Natural killer cell (primary cell): Measurements from ENCODE around the gene CTXND2. TPM values are rescaled to one million over a fixed set of nuclear protein-coding genes. Genes with fewer than 3 reads are reported as not detected.
A peak's percentile ranks its signal among the peaks of the same experiment; 100 is the strongest.
"Not testable (repeated sequence)": the region's sequence is repeated elsewhere in the genome, so short reads cannot be mapped to it uniquely, and the experiment has no call there.

Experiments
- ATAC-seq, 3 donors: fragments of 150-1000 bp in 2 of 3; fragments of 200-7000 bp in 1 of 3; cut with Tn5 transposase; 1 replicate in 1 of 3; 2 replicates in 2 of 3; pipeline ENCODE4 v1.10.0; 2021; ENCODE audit warnings: mild to moderate bottlenecking in 2 of 3, moderate library complexity in 2 of 3
- DNase-seq, 2 donors: peaks; one replicate each; pipeline versions ENCODE4 v3.0.0 to v3.0.0-alpha.2; 2013 to 2021; ENCODE audit warnings: mixed read lengths in 1 of 2
- H3K27ac ChIP-seq: one replicate; pipeline ENCODE4 v1.5.1; 2013; ENCODE audit warnings: mild to moderate bottlenecking, low read length
- H3K27me3 ChIP-seq: one replicate; pipeline ENCODE4 v1.6.1; 2013; ENCODE audit warnings: low read length; ENCODE audit not compliant: control insufficient read depth, insufficient read depth
- H3K36me3 ChIP-seq: one replicate; pipeline ENCODE4 v1.6.1; 2013; ENCODE audit warnings: low read length; ENCODE audit not compliant: control insufficient read depth, insufficient read depth
- H3K4me1 ChIP-seq: one replicate; pipeline ENCODE4 v1.6.1; 2013; ENCODE audit warnings: low read length; ENCODE audit not compliant: control insufficient read depth, insufficient read depth
- H3K4me3 ChIP-seq: one replicate; pipeline ENCODE4 v1.5.1; 2013; ENCODE audit warnings: low read length
- H3K9me3 ChIP-seq: one replicate; pipeline ENCODE4 v1.6.1; 2013; ENCODE audit warnings: low read length; ENCODE audit not compliant: control insufficient read depth, insufficient read depth
- H3K27ac Mint-ChIP-seq, 2 donors: one replicate each; pipeline ENCODE4 v1.8.0; 2022; ENCODE audit warnings: mild to moderate bottlenecking in 2 of 2, mixed read lengths in 2 of 2, moderate library complexity in 1 of 2
- H3K27me3 Mint-ChIP-seq, 2 donors: one replicate each; pipeline ENCODE4 v1.8.0; 2022; ENCODE audit warnings: low read depth in 2 of 2, mixed read lengths in 2 of 2
- H3K36me3 Mint-ChIP-seq: one replicate; pipeline ENCODE4 v1.8.0; 2022; ENCODE audit warnings: mixed read lengths
- H3K4me1 Mint-ChIP-seq, 2 donors: one replicate each; pipeline ENCODE4 v1.8.0; 2022; ENCODE audit warnings: mixed read lengths in 2 of 2
- H3K4me3 Mint-ChIP-seq: one replicate; pipeline ENCODE4 v1.8.0; 2022; ENCODE audit warnings: mild to moderate bottlenecking, moderate library complexity, mixed read lengths
- H3K9me3 Mint-ChIP-seq, 2 donors: one replicate each; pipeline ENCODE4 v1.8.0; 2022; ENCODE audit warnings: mixed read lengths in 2 of 2
- WGBS: methylation state at CpG from one replicate; pipeline ENCODE4 v1.1.7; 2013; ENCODE audit warnings: missing lambda C conversion rate; ENCODE audit not compliant: insufficient coverage; 5-methylcytosine and 5-hydroxymethylcytosine counted together
- intact Hi-C: fragments of 100-400 bp; cut with micrococcal nuclease; formaldehyde crosslinking; loops from one replicate; pipeline ENCODE4 v1.14.2; 2022
- total RNA-seq, 4 donors: library from RNA; stranded (reverse); fragments of 120-200 nt in 1 of 4; gene quantifications; one replicate each; pipeline versions ENCODE4 v1.2.3 to v1.2.4, GENCODE V29; 2013 to 2022
- TF ChIP-seq, protein P1 (sequence below): fragments of 200-600 bp; IDR thresholded peaks from one replicate; pipeline ENCODE4 v1.8.0; 2022; ENCODE audit warnings: antibody characterized with exemption

The CTXND2 gene
- total RNA-seq, 3 donors from 2014 or later (not counting 1 experiment from before 2014, with no cell fraction given): not detected

- H3K4me1 ChIP-seq: no peaks in the 10 kb centered on the region
- no peak overlapping the region for H3K27ac ChIP-seq
- no peaks in the 10 kb centered on the region for H3K36me3 ChIP-seq
- H3K27me3 ChIP-seq: no peaks in the 10 kb centered on the region
- Mint-ChIP-seq H3K4me1 (peaks cover 14 to 20% of the 10 kb centered on the region in 2 donors), H3K27me3 (no peaks in the 10 kb centered on the region), H3K27ac (no peak overlapping the region), H3K4me3 (no peak overlapping the region), H3K36me3 (no peaks in the 10 kb centered on the region), H3K9me3 (no peaks in the 10 kb centered on the region)
- ATAC-seq: no peak
- intact Hi-C loops: no loop called here
- 100% methylated on average over 1 of the region's 2 CpGs for WGBS
- no peak overlapping the region for H3K4me3 ChIP-seq
- no peaks in the 10 kb centered on the region for H3K9me3 ChIP-seq
- DNase-seq: no peak
- TF ChIP-seq, protein P1, sequence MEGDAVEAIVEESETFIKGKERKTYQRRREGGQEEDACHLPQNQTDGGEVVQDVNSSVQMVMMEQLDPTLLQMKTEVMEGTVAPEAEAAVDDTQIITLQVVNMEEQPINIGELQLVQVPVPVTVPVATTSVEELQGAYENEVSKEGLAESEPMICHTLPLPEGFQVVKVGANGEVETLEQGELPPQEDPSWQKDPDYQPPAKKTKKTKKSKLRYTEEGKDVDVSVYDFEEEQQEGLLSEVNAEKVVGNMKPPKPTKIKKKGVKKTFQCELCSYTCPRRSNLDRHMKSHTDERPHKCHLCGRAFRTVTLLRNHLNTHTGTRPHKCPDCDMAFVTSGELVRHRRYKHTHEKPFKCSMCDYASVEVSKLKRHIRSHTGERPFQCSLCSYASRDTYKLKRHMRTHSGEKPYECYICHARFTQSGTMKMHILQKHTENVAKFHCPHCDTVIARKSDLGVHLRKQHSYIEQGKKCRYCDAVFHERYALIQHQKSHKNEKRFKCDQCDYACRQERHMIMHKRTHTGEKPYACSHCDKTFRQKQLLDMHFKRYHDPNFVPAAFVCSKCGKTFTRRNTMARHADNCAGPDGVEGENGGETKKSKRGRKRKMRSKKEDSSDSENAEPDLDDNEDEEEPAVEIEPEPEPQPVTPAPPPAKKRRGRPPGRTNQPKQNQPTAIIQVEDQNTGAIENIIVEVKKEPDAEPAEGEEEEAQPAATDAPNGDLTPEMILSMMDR: no peak
These were observed 23.2 kb upstream of the CTXND2 start for GRCh38 chr1:150863724-150864123.

- H3K9me3 ChIP-seq, H3K27ac ChIP-seq, H3K27ac Mint-ChIP-seq, H3K27me3 Mint-ChIP-seq, H3K9me3 Mint-ChIP-seq, H3K27me3 ChIP-seq, H3K36me3 ChIP-seq, intact Hi-C loops, DNase-seq, ATAC-seq, H3K4me3 ChIP-seq, H3K4me3 Mint-ChIP-seq, H3K36me3 Mint-ChIP-seq, H3K4me1 ChIP-seq: not testable (repeated sequence)
- WGBS: no CpG with 5 or more reads among the region's 3 CpGs
- peaks cover 17 to 20% of the 10 kb centered on the region in 2 donors for H3K4me1 Mint-ChIP-seq
These were observed 22.7 kb upstream of the CTXND2 start for GRCh38 chr1:150864200-150864599.

- Mint-ChIP-seq H3K27me3 (no peaks in the 10 kb centered on the region), H3K4me1 (peaks cover 22 to 34% of the 10 kb centered on the region in 2 donors), H3K4me3 (no peak overlapping the region), H3K27ac (peak overlapping the region in 1 of 2 donors; percentile 37), H3K36me3 (no peaks in the 10 kb centered on the region), H3K9me3 (no peaks in the 10 kb centered on the region)
- intact Hi-C loops: no loop called here
- TF ChIP-seq, protein P1: no peak
- ATAC-seq (no peak), DNase-seq (peak in 1 of 2 donors; percentile 18)
- H3K4me1 ChIP-seq: peaks cover 3% of the 10 kb centered on the region
- no peak overlapping the region for H3K4me3 ChIP-seq
- no peaks in the 10 kb centered on the region for H3K27me3 ChIP-seq
- H3K27ac ChIP-seq: no peak overlapping the region
- no peaks in the 10 kb centered on the region for H3K36me3 ChIP-seq
- no peaks in the 10 kb centered on the region for H3K9me3 ChIP-seq
These were observed 17.3 kb upstream of the CTXND2 start for GRCh38 chr1:150869683-150870082.

- Mint-ChIP-seq H3K27ac (no peak overlapping the region), H3K4me1 (peaks cover 24 to 43% of the 10 kb centered on the region in 2 donors), H3K9me3 (no peaks in the 10 kb centered on the region), H3K27me3 (no peaks in the 10 kb centered on the region), H3K4me3 (no peak overlapping the region), H3K36me3 (no peaks in the 10 kb centered on the region)
- ATAC-seq: no peak
- Histone ChIP-seq H3K36me3 (no peaks in the 10 kb centered on the region), H3K4me3 (no peak overlapping the region), H3K27me3 (no peaks in the 10 kb centered on the region), H3K9me3 (no peaks in the 10 kb centered on the region), H3K4me1 (peaks cover 12% of the 10 kb centered on the region), H3K27ac (no peak overlapping the region)
- no peak for DNase-seq
- TF ChIP-seq, protein P1: no peak
- 93% methylated on average over 2 of the region's 2 CpGs for WGBS
- intact Hi-C loops: no loop called here
These were observed 14.4 kb upstream of the CTXND2 start for GRCh38 chr1:150872572-150872971.
